Measurements from ENCODE around the gene PADI3.
"Not testable (repeated sequence)": the region's sequence is repeated elsewhere in the genome, so short reads cannot be mapped to it uniquely, and the experiment has no call there.

PADI3 gene

GRCh38 chr1:17315542-17316130, 66.7 kb downstream of the PADI3 start:
- TF ChIP-seq CTCF (IDR thresholded peaks at IDR 0.05), result no peak
- H3K4me3 ChIP-seq, result no peak overlapping the region

GRCh38 chr1:17316704-17317103, 67.8 kb downstream of the PADI3 start:
- no peak overlapping the region for H3K4me3 ChIP-seq
- H3K27ac ChIP-seq, result no peak overlapping the region
- TF ChIP-seq CTCF (IDR thresholded peaks at IDR 0.05), result no peak
- DNase-seq (ENCODE audit: low spot score), result no peak

More at GRCh38 chr1:17315542-17316130, 66.7 kb downstream of the PADI3 start:
- DNase-seq (ENCODE audit: low spot score), result no peak
- no peak overlapping the region for H3K27ac ChIP-seq

- DNase-seq (ENCODE audit: low spot score), result no peak
- no peak overlapping the region for H3K27ac ChIP-seq
- TF ChIP-seq CTCF (IDR thresholded peaks at IDR 0.05), result no peak
Measured at GRCh38 chr1:17318262-17318661, 69.4 kb downstream of the PADI3 start.

GRCh38 chr1:17319561-17320350, 70.9 kb downstream of the PADI3 start:
- DNase-seq (ENCODE audit: low spot score), result no peak
- no peak for TF ChIP-seq CTCF (IDR thresholded peaks at IDR 0.05)
- Histone ChIP-seq H3K27ac (no peak overlapping the region), H3K4me3 (no peak overlapping the region)

More at GRCh38 chr1:17318262-17318661, 69.4 kb downstream of the PADI3 start:
- H3K4me3 ChIP-seq, result no peak overlapping the region

GRCh38 chr1:17321857-17322390, 73.0 kb downstream of the PADI3 start:
- not testable (repeated sequence) for H3K4me3 ChIP-seq; H3K27ac ChIP-seq; DNase-seq (ENCODE audit: low spot score)

GRCh38 chr1:17328855-17329254, 80.0 kb downstream of the PADI3 start:
- Histone ChIP-seq H3K4me3 (no peak overlapping the region), H3K27ac (no peak overlapping the region)
- no peak for DNase-seq (ENCODE audit: low spot score)
- no peak for TF ChIP-seq CTCF (IDR thresholded peaks at IDR 0.05)

- no peak for DNase-seq (ENCODE audit: low spot score)
- no peak for TF ChIP-seq CTCF (IDR thresholded peaks at IDR 0.05)
- Histone ChIP-seq H3K4me3 (no peak overlapping the region), H3K27ac (no peak overlapping the region)
Measured at GRCh38 chr1:17329610-17330009, 80.7 kb downstream of the PADI3 start.
